Tibial nerve (tissue), 4 donors: ENCODE data around the gene FSTL4.

Experiments
- CTCF ChIP-seq, 5 experiments: fragments of 200-600 bp in 3 of 5; fragments of 450-650 bp in 2 of 5; sonication (generic) in 3 of 5; IDR thresholded peaks; one replicate each; pipeline ENCODE4 v1.5.1; 2016 to 2019; ENCODE audit warnings: antibody characterized with exemption in 5 of 5, mild to moderate bottlenecking in 3 of 5, moderate library complexity in 2 of 5
- EP300 ChIP-seq, 2 donors: sonication (generic); formaldehyde crosslinking; IDR thresholded peaks; one replicate each; pipeline ENCODE4 v1.6.1; 2017; ENCODE audit warnings: antibody characterized with exemption in 2 of 2, mild to moderate bottlenecking in 1 of 2
- POLR2A ChIP-seq, 2 donors: fragments of 450-650 bp; IDR thresholded peaks; one replicate each; pipeline ENCODE4 v1.6.1; 2017; ENCODE audit warnings: antibody characterized with exemption in 2 of 2, mild to moderate bottlenecking in 2 of 2, moderate library complexity in 2 of 2

- TF ChIP-seq CTCF (IDR thresholded peaks at IDR 0.05) (no peak), POLR2A (IDR thresholded peaks at IDR 0.05) (no peak), EP300 (IDR thresholded peaks at IDR 0.05) (no peak)
Observed at GRCh38 chr5:133286483-133286882, 325.9 kb downstream of the FSTL4 start.
